Measurements from ENCODE around the gene ATP6V0B.

ATP6V0B gene

DNA sequence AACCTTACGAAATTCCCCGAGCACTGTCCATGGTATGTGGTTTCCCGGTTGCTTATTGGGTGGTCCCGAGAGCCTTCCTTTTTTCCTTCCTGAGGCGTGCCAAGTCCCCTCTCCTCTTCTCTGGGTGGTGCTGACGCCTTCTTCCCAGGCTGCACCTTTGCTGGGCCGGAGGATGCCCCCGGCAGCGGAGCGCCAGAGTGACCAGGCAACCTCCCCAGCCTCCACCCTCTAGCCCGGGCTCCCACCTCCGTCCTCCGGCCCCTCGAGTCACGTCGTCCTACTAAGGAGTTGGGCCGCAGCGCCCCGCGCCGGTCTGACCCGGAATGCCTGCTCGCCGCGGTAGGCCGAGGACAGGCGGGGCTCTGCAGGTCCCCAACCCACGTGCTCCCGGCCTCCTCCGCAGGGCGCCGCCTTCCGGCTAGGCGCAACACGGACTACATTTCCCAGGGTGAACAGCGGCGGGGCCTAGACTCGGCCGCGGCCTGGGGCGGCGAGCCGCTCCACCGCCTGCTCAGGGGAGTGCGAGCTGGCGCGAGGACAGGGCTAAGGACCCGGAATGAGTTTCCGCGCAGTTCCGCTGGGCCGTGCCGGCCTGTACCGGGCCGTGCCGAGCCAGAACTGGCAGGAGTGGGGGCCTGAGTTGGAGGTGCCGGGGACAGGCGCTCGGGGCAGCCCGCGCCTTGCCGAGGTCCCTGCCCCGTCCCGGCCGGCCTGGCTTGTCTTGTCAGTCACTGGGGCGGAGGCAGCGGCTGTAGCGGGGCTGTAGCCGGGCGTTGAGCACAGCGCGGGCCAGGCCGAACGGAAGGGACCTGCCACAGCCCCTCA is 28.3 kb upstream of the ATP6V0B start, which contains the start of gene IPO13:
IPO13 (plus strand) TSS at position 715 of the 825 bp plus-strand sequence. CDS start 651 bp downstream, outside the sequence.
- DNase-seq (ENCODE audit: low read depth), result peak; percentile 86

DNA sequence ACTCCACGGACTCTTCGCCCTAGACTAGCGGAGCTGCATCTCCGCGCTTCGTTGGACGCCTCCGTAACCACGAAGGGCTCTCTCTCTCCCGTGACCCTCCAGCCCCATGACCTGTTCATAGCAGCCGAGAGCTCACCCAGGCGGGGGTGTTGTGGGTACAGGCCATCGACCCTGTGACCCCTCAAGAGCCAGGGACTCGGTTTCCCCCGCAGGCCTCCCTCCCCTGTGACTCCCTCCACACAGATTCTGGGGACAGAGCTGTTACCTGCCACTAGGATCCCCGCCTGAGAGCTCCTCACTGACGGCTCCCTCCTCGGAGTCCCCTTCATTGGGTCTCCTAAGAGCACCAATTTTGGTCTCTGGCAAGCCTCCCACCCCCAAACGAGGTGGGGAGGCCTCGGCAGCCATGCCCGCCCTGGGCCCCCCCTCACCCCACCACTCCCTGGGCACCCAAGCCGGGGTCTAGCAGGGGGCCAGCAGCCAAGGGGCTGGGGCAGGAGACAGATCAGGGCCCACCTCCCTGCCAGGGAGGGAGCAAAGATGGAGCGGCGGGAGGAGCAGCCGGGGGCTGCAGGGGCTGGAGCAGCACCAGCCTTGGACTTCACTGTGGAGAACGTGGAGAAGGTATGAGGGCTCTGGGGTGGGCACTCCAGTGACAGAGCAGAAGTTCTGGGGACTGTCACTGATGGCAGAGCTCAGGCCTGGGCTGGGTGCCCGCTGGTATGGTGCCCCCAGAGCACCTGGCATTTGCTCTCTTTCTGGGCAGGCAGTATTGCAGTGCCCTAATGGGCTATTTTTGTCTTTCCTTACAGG is 27.5 kb upstream of the ATP6V0B start:
- no peak for DNase-seq (ENCODE audit: low read depth)

DNA sequence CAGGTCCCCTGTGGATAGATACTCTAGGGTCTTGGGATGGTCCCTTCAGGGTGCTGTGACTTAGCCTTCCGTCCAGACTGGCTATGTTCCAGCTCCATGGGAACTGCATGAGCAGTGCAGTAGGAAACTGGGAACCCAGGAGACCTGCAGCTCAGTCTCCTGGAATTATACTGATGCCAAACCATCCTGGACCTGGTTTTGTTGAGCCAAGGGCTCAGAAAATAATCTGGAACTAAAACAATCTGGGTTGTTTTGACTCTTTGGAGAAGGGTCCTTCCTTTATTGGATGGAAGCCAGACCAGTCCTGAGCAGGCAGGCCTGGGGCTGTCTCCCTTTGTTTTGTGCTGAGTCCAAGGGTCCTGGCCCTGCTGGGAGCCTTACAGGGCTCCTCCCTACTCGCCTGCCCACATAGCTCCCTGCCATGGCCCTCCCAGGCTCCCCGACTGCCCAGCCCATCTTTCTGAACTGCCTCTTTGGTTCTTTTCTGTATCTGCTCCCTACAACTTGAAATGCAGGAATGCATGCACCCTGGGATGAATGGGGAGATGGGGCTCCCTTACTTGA is 26.8 kb upstream of the ATP6V0B start:
- DNase-seq (ENCODE audit: low read depth), result no peak

DNA sequence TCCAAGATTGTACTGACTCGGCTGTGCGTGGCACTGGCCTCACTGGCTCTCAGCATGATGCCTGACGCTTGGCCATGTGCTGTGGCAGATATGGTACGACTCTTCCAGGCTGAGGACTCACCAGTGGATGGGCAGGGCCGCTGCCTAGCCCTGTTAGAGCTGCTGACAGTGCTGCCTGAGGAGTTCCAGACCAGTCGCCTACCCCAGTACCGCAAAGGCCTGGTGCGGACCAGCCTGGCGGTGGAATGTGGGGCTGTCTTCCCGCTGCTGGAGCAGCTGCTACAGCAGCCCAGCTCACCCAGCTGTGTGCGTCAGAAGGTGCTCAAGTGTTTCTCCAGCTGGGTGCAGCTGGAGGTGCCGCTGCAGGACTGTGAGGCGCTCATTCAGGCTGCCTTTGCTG is 25.1 kb upstream of the ATP6V0B start:
- no peak for DNase-seq (ENCODE audit: low read depth)

DNA sequence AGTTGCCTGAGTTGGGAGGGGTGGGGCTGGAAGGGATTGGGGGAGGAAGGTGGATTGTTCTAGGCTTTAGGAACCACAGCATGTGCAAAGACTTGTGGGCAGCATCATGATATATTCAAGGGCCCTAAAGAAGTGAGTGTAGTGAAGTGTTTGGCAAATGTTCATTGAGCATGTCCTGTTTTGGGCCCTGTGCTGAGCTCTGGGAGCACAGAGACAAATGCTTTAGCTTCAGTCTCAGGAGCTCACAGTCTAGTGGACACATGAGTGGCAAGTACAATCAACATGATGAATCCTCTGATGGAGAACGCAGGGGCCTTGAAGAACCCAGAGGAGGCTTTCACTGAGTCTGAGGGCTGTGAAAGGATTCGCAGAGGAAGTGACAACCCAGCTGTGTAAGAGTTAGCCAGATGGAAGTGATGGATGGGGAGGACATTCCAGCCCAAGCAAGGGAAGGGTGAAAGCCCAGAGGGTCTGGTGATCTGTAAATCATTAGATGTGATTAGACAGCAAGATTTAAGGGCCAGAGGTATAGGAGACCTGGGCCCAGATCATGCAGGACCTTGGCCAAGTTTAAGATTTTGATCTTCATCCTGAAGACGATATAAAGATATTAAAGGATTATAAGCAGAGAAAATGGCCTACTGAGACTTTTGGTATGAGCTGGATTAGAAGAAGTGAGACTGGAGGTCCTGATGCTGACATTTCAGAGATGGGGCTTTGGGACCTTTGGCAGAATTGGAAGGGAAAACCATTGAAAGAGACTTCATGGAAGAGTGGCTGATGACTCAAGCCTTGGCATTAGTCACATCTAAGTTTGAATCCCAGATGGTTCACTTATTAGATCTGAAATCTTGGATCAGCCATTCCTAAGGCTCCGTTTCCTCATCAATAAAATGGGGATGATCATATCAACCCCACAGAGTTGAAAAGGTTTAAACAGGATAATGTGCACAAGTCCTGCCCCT is 23.5 kb upstream of the ATP6V0B start:
- DNase-seq (ENCODE audit: low read depth), result no peak

DNA sequence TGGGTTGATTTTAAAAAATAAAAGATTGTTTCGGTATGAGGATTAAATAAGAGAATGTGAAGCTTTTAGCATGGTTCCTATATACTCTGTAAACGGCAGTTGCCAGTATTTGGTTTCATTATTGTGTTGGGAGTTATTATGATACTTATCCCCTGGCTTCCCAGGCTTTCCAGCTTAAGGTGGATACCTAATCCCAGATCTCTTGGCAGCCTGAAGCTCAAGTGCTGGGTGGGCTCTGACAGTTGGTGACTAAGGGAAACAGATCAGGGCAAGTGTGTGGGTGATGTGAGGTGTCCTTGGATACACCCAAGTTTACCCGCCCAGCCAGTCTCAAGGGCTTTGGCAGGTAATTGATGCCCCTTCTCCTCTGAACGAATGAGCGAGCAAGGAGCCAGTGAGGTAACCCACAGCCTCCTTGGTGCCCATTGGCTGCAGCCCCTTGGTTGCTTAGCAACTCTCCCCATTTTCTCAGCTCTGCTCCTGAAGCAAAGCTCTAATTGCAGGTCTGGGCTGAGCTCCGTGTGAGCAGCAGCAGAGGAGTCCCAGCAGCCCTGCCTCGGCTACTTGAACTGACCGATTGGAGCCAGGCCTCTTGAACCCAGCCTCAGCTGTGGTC is 21.9 kb upstream of the ATP6V0B start:
- DNase-seq (ENCODE audit: low read depth), result no peak

DNA sequence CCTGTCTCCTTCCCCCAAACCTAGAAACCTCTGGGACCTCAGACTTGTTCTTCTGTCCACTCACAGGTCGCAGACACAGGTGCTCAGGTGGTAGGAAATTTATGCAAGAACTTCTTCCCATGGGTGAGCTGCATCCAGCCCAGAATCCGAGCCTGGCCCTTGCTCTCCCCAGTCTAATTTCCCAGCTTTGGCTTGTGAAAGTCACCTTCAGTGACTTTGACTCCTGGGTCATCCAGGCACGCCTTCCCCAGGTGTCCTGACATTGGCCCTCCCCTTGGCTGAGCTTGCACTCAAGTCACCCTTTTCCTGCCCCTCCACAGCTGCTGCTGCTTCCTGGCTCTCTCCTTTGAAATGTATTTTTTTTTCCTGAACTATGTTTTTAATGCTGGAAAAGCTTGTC is 21.4 kb upstream of the ATP6V0B start:
- DNase-seq (ENCODE audit: low read depth), result no peak

DNA sequence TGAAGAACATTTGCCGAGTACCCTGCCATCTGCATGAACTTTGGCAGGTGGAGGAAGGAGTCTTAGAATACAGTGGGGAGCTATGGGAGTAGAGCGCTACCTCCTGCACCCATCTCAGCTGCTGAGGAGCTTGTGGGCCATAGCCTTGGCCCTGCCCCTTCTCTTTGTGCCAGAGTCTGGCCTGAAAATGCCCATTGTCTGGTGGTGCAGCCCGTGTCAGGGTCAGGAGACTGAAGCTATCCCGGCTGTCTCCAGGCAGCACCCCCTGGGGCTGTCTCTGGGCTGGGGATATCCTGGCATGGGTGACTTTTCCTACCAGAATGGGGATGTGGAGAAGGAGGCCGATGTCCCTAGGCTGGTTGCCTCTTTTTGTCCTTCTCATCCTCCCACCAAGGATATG is 20.7 kb upstream of the ATP6V0B start:
- no peak for DNase-seq (ENCODE audit: low read depth)

DNA sequence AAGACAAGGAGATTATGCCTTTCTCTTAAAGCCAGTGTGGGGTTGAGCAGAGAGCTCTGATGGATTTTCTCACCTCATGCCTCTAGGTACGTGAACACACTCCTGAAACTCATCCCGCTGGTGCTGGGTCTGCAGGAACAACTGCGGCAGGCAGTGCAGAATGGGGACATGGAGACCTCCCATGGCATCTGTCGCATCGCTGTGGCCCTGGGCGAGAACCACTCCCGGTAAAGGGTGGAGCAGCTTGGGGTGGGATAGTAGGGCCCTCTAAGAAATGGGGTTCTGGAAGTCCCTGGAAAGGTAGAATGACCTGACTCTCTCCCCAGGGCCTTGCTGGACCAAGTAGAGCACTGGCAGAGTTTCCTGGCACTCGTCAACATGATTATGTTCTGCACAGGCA is 18.5 kb upstream of the ATP6V0B start:
- DNase-seq (ENCODE audit: low read depth), result no peak

DNA sequence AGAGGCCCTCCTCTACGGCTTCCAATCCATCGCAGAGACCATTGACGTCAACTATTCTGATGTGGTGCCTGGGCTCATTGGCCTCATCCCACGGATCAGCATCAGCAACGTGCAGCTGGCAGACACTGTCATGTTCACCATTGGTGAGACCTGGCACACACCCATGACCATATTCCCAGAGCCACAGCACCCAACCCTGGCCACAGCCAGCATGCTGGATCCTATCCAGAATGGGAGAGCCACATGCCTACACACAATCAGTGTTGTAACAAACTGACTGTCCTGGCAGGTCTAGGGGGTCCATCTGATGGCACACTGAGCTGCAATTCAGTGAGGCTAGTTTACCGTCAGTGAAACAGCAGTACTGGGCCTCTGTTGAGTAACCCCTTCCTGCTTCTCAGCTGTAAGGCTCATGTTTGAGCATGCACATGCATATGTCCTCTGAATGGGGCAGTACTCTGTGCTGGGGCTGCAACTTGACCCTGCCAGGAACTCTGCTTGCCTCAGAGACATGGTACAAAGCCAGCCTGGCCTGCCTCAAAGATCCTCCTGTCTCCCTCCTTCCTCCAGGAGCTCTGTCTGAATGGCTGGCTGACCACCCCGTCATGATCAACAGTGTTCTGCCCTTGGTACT is 17.2 kb upstream of the ATP6V0B start:
- no peak for DNase-seq (ENCODE audit: low read depth)

DNA sequence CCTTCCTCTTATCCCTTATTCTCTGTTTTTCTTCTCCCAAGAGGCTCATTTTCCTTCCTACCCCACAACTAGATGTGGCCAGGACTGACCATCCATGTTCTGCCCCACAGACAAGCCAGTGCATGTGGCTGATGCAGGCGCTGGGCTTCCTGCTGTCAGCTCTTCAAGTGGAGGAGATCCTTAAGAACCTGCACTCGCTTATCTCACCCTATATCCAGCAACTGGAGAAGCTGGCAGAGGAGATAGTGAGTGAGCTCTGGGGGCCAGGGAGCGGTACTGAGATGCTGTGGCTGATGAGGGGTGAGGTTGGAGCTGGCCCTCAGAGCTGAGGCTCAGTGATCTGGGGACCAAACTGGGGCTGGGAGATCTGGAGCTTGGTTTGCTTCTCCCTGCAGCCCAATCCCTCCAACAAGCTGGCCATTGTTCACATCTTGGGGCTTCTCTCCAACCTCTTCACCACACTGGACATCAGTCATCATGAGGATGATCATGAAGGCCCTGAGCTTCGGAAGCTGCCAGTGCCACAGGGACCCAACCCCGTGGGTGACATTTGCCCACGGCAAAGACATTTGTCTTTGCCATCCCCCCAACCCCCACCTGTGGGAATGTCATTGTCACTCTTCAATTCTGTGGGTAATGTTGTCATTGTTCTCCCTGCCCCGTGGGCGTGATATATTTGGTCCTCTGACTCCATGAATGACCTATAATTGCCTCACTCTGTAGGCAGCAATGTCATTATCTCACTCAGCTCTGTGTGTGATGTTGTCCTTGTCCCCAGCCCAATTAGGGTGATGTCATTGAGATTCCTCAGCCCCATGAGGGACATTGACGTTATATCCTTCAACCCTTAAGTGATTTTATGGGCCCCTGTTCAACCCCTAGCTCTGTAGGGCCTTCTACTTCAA is 16.2 kb upstream of the ATP6V0B start:
- DNase-seq (ENCODE audit: low read depth), result no peak

DNA sequence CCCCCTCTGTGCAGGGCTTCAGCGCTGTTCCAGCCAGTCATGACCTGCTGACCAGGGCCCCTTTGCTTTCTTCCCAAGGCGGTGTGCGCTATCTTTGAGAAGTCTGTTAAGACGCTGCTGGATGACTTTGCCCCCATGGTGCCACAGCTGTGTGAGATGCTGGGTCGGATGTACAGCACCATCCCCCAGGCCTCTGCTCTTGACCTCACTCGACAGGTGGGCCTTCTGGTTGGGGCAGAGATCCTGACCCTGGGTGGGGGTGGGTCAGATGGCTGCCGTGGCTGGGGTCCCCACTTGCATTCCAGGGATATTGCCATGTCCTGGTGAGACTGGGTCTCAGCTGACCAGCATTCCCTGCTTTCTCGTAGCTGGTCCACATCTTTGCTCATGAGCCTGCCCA is 14.0 kb upstream of the ATP6V0B start:
- no peak for DNase-seq (ENCODE audit: low read depth)

DNA sequence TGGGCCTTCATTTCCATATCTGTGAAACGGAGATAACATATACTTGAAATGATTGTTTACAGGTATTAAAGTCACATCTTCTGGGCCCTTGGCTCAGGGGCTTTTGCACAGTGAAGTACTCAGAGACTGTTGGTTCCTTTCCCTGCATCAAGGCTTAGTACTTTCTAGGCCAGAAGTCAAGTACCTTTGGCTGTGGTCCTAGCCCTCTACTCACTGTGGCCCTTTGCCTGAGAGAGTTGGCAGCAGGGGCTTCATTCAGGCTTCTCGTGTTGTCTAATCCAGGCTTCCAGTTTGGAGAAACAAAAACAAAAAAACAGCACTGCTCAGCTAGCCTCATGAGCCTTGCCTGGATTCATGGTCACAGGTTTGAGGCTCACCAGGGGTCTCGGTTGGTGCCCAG is 13.1 kb upstream of the ATP6V0B start:
- DNase-seq (ENCODE audit: low read depth), result no peak

DNA sequence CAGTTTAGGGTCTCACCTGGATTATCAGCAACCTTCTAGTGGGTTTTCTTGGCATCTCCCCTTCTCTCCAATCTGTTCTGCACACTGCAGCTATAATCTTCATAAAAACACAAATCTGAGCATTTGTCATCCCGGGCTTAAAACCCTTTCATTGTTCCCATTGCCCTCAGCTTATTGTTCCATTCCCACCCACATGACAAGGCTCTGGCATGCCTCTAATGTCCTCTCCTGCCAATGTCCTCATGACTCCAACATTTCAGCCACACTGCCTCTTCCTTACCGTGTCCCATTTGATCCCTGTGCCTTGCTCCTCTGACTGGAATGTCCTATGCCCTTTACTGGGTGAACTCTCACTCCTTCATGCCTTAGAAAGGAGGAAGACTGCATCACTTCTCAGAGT is 12.4 kb upstream of the ATP6V0B start:
- DNase-seq (ENCODE audit: low read depth), result no peak

DNA sequence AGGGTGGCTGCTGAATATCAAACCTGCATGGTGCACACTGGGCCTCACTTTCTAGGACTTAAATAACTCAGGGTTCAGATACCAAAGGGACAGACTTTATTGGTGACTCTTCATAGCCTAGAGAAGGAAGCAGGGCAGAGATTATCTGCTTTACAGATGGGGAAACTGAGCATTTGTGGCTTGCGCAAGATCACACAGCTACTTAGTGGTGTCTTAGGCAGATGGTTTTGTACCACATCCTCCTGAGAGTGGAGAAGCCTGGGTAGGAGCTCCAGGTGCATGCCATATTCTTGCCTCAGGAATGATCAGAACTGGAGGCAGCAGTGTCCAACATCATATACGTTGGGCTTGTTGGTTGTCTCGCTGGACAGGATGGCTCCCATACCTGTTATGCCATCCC is 11.8 kb upstream of the ATP6V0B start:
- DNase-seq (ENCODE audit: low read depth), result no peak

DNA sequence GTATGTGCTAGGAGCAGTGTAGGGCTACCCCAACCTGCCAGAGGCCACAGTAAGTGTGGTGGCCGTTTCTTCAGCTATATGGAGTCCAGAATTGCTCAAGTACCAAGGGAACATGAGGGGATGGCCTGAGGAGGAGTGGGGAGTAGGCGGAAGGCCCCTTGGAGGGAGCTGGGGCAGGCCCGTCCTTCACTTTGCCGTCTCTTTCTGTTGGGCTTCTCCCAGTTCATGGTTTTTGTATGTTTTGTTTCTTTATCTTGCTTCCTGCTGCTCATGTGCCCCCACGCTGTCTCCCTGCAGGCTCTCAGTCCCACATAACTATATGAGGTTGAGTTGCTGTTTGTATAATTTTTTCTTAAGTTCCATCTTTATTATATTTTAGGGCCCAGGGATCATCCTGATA is 10.9 kb upstream of the ATP6V0B start:
- DNase-seq (ENCODE audit: low read depth), result no peak

DNA sequence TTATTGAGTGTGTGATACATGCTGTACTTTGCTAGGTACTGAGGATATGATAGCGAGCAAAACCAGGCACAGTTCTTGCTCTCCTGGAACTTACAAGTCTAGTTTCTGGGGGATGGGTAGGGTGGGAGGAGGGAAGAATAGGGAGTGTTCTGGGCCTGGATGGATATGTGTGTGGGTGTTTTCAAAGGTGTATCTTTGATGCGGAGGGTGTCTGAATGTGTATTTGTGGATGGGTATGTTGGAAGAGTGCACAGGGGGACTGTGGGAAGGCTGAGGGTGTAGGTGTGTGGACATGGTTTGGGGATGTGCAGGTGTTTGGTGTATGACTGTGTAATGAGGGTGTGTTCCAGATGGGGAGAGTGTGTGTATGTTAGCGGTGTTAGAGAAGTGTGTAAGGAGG is 9.4 kb upstream of the ATP6V0B start:
- no peak for DNase-seq (ENCODE audit: low read depth)

DNA sequence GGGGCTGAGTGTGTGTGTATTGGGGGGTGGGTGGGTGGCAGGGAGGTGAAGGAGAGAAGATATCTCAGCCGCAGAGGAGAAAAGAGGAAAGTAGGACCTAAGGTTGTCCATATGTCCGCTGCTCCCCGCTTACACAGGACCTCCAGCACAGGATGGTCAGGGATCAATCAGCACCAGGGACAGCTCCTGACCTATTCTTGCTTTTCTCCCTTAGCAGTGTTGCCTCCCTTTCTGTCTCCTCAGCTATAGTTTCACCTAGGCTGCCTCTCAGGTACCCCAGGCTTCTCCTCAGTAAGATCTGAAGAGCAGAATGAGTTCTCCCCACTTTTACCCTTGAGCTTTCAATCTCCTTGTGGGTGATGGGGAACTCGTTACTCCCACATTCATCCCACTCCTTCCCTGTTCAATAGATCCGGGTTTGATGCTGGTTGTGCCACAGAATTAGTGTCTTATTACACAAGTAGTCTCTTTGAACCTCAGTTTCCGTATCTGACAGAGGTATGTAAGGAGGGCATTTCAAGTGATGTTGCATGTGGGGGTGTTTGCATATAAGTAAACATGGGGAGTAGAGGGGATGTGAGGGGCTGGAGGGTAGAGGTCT is 6.3 kb upstream of the ATP6V0B start:
- no peak for DNase-seq (ENCODE audit: low read depth)

DNA sequence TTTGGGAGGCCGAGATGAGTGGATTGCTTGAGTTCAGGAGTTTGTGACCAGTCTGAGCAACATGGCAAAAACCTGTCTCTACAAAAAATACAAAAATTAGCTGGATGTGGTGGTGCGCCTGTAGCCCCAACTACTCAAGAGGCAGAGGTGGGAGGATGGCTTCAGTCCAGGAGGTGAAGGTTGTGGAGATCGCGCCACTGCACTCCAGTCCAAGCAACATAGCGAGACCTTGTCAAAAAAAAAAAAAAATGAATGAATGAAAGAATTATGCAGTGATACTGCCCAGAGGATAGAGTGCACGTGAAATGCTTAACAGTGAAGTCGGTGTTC is 5.4 kb upstream of the ATP6V0B start:
- no peak for DNase-seq (ENCODE audit: low read depth)
